Mucosa of gallbladder (tissue), 1 donor: Measurements from ENCODE around the gene ATP13A5. TPM values are rescaled to one million over a fixed set of nuclear protein-coding genes. Genes with fewer than 3 reads are reported as not detected.

Source experiments
- DNase-seq: peaks from one replicate; pipeline ENCODE4 v3.0.0-alpha.2; 2020; ENCODE audit warnings: low spot score
- total RNA-seq: library from RNA; stranded (reverse); gene quantifications from one replicate; pipeline ENCODE4 v1.2.1, GENCODE V29; 2021
- donor health status: DM: no; HTN: no; CAD: no.

The ATP13A5 gene
- total RNA-seq, 1 donor from 2014 or later = 0.86 TPM

DNA sequence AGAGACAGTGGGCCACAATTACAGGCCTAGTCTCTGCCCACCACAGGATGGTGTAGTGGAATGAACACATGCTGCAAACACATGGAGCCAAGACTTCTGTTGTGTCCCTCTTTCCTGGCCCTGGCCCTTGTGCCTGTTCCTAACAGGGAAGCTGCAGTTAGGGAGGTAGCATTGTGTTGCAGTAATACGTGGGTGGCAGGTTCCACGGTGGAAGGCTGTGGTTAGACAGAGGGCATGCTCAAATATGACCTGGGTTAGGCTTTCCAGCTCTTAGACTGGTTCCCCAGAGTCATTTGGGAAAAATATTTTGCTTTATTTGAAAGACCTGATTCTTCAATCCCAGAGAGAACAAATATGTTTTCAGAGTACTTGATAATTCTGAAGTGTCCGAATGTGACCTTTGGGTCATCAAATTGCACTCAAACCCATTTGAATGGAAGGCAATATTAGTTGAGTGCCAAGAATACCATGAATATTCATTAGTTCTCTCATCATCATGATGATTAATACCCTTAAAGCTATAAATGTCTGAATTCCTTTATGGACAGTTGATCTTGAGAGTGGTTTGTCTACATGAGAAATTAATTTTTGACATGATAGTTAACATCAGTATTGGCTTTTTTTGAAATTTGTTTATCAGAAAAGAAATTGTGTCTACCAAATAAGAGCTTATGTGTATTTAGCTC lies 109.1 kb downstream of the ATP13A5 start:
- DNase-seq = no peak

DNA sequence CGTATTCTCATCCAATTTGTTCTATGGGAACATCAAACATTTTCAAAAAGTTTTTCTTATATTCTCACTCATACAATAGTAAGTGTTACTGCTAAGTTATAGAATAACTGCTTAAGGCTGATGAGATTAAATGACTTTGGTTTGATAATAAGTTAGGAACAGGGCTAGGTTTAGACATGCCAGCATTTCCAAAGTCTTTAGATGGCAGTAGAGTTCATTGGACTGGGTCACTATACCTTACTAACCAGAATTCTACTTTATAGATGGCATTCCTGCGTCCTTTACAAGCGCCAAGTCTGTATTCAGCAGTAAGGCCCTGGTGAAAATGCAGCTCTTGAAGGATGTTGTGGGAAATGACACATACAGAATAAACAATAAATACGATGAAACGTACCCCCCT lies 115.8 kb downstream of the ATP13A5 start:
- no peak for DNase-seq

DNA sequence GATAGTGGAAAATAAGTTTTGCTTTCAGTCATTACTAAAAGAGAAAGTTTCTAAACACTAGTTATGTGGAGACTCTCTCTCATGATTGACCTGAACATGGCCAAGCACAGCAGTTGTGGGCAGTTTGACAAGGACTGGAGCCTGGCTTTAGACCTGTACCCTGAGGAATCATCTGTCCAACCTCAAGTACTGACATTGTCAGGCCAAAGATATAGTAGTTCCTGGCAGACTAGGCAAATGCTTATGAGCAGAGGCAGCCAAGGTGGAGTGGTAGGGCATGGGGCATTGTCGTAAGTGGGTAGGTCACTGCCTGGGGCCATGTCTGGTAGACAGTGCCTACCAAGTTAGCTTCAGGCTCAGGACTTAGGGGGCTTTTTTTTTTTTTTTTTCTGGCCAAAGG lies 116.6 kb downstream of the ATP13A5 start:
- DNase-seq = no peak

- DNase-seq = no peak
Measured at GRCh38 chr3:193253986-193254660, 124.4 kb downstream of the ATP13A5 start.

DNA sequence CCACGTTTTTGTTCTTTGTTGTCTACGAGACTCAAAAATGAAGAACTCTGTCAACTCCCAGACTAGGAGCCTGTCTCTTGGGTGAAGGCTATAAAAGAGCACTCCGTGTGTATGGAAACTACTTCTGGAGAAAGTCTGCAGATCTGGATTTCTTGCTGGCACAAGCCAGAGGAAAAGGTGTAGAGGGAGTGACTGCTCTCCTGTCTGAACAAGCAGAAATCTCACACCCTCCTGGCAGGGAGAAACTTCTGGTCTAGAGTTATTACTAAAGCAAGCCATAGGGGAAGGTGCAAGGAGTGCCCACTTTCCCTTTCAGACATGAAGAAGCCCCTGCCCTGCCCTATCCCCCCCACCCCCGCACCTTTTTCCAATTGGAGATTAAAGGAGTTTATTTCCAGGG lies 128.1 kb downstream of the ATP13A5 start:
- no peak for DNase-seq

DNA sequence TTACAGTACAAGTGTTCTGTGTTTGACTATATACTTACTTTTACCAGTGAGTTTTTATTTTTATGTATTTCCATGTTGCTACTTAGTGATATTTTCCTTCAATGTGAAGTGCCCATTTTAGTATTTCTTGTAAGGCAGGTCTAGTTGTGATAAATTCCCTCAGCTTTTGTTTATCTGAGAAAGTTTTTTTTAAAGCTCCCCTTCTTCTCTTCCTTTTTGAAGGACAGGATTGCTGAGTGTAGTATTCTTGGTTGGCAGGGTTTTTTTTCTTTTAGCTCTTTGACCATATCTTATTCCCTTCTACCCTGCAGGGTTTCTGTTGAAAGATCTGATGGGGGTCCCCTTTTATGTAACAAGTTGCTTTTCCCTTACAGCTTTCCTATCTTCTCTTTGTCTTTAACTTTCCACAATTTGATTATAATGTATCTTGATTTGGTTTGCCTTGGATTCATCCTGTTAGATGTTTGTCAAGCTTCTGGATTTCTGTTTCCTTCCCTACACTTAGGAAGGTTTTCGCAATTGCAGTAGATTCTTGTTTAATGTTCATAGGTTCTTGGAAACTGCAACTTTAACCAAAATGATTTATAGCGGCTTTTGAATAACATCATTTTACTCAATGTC lies 129.6 kb downstream of the ATP13A5 start:
- no peak for DNase-seq

GRCh38 chr3:193243571-193243970 lies 135.0 kb downstream of the ATP13A5 start:
- DNase-seq = no peak

- no peak for DNase-seq
Measured at GRCh38 chr3:193241716-193242115, 136.8 kb downstream of the ATP13A5 start.

DNA sequence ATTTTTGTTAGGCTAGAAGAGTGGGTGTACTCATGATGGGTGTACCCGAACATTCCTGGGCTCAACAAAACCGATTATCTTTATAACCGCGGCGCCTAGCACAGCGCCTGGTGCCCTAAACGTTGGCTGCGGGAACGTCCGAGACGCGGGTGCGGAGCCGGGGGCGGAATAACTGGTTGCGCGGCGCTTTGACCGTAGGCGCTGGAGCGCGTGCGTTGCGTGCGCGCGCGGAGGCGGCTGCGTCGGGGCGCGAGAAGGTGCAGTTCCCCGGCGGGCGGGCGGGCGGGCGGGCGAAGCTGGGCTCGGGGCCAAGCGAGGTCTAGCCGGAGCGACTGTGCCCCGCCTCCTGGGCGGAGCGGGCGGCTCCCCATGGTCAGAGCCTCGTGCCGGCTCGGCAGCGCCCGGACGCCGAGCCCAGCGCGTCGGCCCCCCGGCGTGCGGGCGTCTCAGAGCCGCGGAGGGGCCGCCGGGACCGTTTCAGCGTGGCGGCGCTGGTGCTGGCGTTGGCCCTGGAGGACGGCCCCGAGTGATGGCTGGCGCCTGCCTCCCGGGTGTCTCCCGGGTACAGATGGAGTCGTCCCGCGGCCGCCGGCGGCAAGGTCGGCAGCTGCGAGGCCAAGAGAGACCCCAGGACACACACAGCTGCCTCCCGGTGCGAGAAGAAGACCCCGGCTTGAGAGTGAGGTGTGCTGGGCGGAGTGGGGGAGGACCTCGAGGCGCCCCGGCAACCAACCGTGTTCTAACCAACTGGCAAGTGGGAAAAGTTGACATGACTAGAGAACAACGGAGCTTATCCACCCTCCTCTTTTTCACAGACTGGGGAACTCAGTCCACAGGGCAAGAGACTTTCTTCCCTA lies 137.5 kb downstream of the ATP13A5 start, which contains the start of gene PLAAT1:
TSS of gene PLAAT1 (plus strand) at position 373 of the 857 bp plus-strand sequence. CDS start 14,429 bp downstream, outside the sequence.
- peak; percentile 62 for DNase-seq

DNA sequence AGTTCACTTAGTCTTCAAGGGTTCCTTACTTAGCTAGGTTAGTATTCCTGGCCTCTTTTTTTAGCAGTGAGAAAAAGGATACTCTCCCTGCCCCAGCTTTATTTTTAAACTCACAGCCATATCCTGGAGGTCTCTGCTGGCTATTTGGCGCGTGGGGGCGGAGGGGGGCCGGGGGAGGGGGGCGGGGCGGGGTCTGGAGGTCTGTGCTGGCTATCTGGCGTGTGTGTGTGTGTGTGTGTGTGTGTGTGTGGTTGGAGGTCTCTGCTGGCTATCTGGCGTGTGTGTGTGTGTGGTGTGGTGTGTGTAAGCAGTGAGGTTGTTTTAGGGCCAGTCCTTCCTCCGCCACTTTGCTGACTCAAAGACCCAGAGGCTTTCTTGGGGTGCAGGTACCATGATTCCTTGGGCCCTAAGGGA lies 138.1 kb downstream of the ATP13A5 start:
- no peak for DNase-seq

GRCh38 chr3:193237030-193237429 lies 141.5 kb downstream of the ATP13A5 start:
- no peak for DNase-seq

DNA sequence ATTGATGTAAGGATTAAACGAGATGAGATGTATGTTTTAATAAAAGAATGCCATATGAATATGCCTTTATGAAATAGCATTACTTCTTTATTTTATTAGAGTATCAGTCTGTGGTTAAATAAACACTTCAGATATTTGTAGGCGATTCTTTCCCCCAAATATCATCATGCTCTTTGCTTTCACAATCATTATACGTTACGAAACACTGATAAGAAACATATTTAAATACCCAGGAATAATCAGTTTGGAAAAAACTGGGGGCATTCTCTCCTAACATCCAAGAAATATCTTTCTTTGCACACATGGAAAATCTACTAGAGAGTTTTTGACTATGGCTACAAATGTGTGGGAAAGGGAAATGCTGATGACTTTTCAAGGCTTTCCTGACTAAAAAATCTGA lies 142.0 kb downstream of the ATP13A5 start:
- no peak for DNase-seq

DNA sequence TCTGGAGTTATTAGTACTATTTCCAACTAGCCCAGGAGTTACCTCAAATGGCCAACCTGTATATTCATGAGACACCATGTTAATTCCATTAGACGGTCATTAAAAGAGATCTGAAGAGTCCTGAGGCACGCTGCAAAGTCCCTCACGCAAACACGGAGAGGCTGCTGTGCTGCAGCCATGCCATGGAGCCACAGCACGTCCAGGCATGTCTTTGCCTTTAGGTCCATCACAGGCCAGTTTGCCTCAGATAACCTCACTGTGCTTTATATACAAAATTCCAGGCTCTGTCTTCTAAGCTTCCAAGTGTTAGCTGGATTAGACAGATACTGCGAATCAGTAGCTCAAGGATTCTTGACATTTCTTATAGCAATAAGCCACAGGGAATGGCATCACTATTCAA lies 147.4 kb downstream of the ATP13A5 start:
- DNase-seq = no peak

DNA sequence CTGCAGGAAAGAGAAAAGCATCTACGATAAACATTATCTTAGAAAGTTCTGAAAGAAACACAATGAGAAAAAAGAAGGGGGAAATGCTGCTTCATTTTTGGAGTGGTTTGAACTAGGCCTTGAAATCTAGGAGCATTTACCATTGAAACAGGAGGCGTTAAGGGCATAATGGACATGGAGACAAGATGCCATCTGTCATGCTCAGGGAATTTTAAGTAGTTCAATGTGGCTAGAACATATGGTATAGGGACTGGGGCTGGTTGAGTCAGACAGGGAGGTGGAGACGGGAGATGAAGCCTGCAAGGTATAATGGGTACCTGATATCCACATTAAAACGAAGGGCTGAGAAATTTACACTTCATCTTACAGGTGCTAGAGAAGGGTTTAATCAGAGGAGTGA lies 147.9 kb downstream of the ATP13A5 start:
- no peak for DNase-seq

GRCh38 chr3:193229851-193230420 lies 148.6 kb downstream of the ATP13A5 start:
- DNase-seq = no peak

- DNase-seq = no peak
Measured at GRCh38 chr3:193228206-193228605, 150.3 kb downstream of the ATP13A5 start.

- no peak for DNase-seq
Measured at GRCh38 chr3:193225302-193226125, 153.0 kb downstream of the ATP13A5 start.
